Globus pallidus (tissue), 1 donor: ENCODE measurements around the gene CDH4.

Experiments used
- DNase-seq: peaks from one replicate; pipeline ENCODE4 v3.0.0-alpha.2; 2015; ENCODE audit warnings: low spot score

The CDH4 gene

GRCh38 chr20:61756966-61757677, 505.1 kb downstream of the CDH4 start:
- DNase-seq, result no peak

GRCh38 chr20:61757678-61758563, 505.9 kb downstream of the CDH4 start:
- no peak for DNase-seq

GRCh38 chr20:61758564-61759200, 506.6 kb downstream of the CDH4 start:
- DNase-seq, result no peak

GRCh38 chr20:61759286-61760065, 507.4 kb downstream of the CDH4 start:
- DNase-seq, result peak; percentile 31

DNA sequence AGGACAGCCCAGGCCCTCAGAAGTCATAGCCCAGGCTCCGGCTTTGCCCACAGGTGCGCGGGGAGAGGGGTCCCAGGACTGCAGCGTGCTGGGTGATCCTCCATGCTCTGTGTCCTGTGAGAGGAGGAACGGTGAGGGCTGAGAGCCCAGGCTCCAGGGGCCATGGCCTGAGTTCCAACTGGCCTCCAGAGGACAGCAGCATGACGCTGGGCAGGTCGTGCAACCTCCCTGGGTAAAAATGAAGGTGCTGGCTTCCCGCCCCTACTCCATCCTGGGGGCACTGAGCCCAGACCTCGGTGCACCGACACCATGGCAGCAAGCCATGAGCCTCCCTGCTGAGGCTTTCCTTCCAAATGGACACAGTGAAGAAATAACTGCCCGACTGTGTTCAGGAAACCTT, 508.3 kb downstream of the CDH4 start:
- DNase-seq, result peak; percentile 58

- DNase-seq, result peak; percentile 86
These were observed 508.7 kb downstream of the CDH4 start for GRCh38 chr20:61760731-61761130.

- DNase-seq, result no peak
These were observed 509.5 kb downstream of the CDH4 start for GRCh38 chr20:61761453-61762166.

- no peak for DNase-seq
These were observed 510.2 kb downstream of the CDH4 start for GRCh38 chr20:61762167-61762710.

DNA sequence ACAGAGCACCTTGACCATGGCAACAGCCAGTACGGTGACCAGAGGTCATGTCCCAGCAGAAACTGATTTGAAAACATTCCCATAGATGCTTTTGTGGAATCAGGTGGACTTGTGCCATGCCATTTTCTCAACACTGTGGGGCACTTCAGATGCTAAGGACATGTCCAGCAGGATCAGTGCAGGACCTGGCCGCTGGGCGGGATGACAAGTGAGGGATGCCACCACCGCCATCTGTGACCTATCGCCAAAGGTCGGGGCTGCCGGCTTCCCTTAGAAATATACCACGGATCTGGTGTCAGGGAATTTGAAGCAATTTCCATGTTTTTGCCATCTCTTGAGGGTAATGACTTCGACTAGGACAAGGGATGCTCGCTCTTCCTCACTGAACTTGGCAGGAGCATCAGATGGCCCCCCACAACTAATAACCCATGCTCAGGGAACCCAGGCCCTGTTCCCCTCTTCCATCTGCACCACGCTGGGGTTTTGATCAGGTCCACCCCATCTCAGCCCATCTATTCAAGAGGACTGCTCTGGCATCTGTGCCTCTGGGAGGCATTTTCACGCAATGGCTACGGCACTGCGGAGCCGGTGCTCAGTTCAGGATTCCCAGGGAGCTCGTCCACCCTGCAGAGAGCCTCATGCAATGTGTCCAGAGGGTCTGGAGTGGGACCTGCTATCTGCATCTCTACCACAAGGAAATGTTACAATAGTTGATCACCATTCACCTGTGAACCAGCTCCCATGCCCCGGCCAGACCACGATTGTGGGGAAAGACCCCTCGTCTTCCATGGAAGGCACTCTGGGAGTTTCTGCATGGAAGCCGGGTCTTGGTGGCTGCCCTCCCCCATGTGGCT, 511.1 kb downstream of the CDH4 start:
- no peak for DNase-seq

GRCh38 chr20:61763740-61764400, 511.8 kb downstream of the CDH4 start:
- no peak for DNase-seq

- DNase-seq, result no peak
These were observed 512.5 kb downstream of the CDH4 start for GRCh38 chr20:61764471-61765025.

- DNase-seq, result no peak
These were observed 513.2 kb downstream of the CDH4 start for GRCh38 chr20:61765081-61765870.

DNA sequence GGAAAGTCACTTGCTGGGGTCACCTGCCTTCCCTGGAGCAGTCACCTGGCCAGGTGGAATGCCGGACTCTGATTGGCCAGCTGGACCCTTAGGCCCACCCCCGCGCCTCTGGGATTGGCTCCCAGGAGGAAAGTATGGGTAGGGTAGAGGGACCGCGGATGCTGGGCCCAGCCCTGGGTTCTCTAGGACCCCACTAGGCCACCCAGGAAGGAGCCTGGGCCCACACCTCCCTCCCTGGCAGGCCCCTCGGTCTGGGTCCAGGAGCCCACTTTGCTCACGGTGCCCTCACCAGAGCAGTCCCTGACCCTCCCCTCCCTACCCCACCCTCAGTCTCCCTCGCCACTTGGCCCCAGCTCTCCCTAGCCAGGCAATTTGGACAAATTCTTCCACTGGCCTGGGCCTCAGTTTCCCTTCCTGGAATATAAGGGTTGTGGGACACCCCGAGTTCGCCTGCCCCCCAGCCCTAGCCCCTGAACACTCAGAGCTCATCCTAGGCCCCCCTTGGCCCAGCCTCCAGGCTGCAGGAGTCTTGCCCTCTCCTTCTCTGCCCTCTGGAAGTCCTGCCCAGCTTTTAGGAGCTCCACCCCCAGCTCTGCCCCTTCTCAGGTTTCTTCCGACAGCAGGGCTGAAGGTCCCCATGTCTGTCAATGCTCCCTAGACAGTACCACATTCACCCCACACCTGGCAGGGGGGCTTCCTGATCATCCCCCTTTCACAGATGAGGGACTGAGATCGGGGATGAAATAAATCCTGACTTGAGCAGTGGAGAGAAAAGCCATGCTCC, 514.0 kb downstream of the CDH4 start:
- DNase-seq, result no peak

GRCh38 chr20:61766921-61767610, 515.0 kb downstream of the CDH4 start:
- no peak for DNase-seq

GRCh38 chr20:61767761-61768494, 515.9 kb downstream of the CDH4 start:
- DNase-seq, result no peak

GRCh38 chr20:61768571-61769285, 516.7 kb downstream of the CDH4 start:
- DNase-seq, result no peak
